Neural progenitor cell (in vitro differentiated cells): ENCODE data around the gene ADGRV1.

Source experiments
- EZH2 ChIP-seq: fragments of 200-600 bp; sonication (generic); IDR thresholded peaks from 2 replicates; pipeline ENCODE4 v1.6.1; 2017; ENCODE audit warnings: antibody characterized with exemption, mild to moderate bottlenecking, moderate library complexity
- EZH2phosphoT487 ChIP-seq: fragments of 200-600 bp; sonication (generic); IDR thresholded peaks from 2 replicates; pipeline ENCODE4 v1.6.1; 2017; ENCODE audit warnings: antibody characterized with exemption
- TF ChIP-seq, protein P1 (sequence below): fragments of 200-600 bp; sonication (generic); IDR thresholded peaks from 2 replicates; pipeline ENCODE4 v1.5.1; 2017; ENCODE audit warnings: antibody characterized with exemption, mild to moderate bottlenecking

DNA sequence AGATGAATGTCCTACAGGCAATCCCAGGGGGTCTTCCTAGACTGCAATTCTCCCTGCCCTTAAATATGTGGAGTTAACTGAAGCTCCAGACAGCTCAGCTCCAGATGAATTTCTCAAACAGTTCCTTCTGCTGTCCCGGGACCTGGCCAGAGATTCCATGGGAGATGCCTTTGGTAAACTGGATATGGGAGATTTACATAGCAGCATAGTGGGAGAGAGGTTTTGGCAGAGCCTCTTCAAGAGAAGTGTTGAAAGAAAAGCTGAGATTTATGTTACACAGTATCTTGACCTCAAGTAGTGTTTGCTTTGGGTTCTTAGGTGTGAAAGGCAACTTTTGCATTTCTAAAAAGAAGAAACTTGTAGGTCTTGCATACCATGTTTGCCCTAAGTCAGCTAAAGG lies 459.6 kb downstream of the ADGRV1 start:
- TF ChIP-seq, protein P1, sequence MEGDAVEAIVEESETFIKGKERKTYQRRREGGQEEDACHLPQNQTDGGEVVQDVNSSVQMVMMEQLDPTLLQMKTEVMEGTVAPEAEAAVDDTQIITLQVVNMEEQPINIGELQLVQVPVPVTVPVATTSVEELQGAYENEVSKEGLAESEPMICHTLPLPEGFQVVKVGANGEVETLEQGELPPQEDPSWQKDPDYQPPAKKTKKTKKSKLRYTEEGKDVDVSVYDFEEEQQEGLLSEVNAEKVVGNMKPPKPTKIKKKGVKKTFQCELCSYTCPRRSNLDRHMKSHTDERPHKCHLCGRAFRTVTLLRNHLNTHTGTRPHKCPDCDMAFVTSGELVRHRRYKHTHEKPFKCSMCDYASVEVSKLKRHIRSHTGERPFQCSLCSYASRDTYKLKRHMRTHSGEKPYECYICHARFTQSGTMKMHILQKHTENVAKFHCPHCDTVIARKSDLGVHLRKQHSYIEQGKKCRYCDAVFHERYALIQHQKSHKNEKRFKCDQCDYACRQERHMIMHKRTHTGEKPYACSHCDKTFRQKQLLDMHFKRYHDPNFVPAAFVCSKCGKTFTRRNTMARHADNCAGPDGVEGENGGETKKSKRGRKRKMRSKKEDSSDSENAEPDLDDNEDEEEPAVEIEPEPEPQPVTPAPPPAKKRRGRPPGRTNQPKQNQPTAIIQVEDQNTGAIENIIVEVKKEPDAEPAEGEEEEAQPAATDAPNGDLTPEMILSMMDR = no peak
- TF ChIP-seq EZH2phosphoT487 (no peak), EZH2 (no peak)
